Adrenal gland (tissue), 5 donors: Measurements from ENCODE around the gene CYB5D1.

Experiments
- POLR2A ChIP-seq, 2 donors: fragments of 450-650 bp; IDR thresholded peaks; one replicate each; pipeline ENCODE4 v1.6.1; 2017; ENCODE audit warnings: antibody characterized with exemption in 2 of 2, mild to moderate bottlenecking in 2 of 2, moderate library complexity in 1 of 2
- TF ChIP-seq, protein P1 (sequence below), 6 experiments: fragments of 450-650 bp in 4 of 6; fragments of 200-600 bp in 2 of 6; sonication (generic) in 1 of 6; IDR thresholded peaks; 1 replicate in 5 of 6; 2 replicates in 1 of 6; pipeline versions ENCODE4 v1.5.1 to v1.8.0; 2016 to 2021; ENCODE audit warnings: antibody characterized with exemption in 6 of 6, mild to moderate bottlenecking in 2 of 6, moderate library complexity in 1 of 6
- donor health status: DM: no; HTN: no; CAD: no.

DNA sequence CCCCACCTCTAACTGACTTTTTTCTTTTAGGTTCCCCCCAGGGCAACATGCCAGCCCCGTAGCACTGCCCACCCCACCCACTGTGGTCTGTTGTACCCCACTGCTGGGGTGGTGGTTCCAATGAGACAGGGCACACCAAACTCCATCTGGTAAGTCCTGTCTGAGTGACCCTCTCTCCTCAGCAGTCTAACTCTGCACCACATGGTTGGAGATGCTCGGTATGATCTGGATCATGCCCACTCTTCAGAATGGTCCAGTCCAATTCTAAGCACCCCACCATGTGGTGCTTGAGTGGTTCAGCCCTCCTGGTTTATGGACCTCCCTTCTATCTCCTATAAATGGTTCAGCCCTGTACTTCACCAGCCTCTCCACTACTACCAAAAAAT lies 17.9 kb upstream of the CYB5D1 start:
- no peak for TF ChIP-seq POLR2A (IDR thresholded peaks at IDR 0.05)
- TF ChIP-seq, protein P1, sequence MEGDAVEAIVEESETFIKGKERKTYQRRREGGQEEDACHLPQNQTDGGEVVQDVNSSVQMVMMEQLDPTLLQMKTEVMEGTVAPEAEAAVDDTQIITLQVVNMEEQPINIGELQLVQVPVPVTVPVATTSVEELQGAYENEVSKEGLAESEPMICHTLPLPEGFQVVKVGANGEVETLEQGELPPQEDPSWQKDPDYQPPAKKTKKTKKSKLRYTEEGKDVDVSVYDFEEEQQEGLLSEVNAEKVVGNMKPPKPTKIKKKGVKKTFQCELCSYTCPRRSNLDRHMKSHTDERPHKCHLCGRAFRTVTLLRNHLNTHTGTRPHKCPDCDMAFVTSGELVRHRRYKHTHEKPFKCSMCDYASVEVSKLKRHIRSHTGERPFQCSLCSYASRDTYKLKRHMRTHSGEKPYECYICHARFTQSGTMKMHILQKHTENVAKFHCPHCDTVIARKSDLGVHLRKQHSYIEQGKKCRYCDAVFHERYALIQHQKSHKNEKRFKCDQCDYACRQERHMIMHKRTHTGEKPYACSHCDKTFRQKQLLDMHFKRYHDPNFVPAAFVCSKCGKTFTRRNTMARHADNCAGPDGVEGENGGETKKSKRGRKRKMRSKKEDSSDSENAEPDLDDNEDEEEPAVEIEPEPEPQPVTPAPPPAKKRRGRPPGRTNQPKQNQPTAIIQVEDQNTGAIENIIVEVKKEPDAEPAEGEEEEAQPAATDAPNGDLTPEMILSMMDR (IDR thresholded peaks at IDR 0.05) = no peak
